Smooth muscle cell (in vitro differentiated cells): ENCODE results near the gene LEKR1. TPM values are rescaled to one million over a fixed set of nuclear protein-coding genes. Genes with fewer than 3 reads are reported as not detected.

ENCODE experiments used
- DNase-seq: peaks from one replicate; lab custom pipeline; 2025; ENCODE audit not compliant: unreplicated experiment; lab: John Stamatoyannopoulos, UW
- H2AFZ ChIP-seq: fragments of 200-600 bp; sonication (generic); 2 replicates; pipeline ENCODE4 v1.6.0; 2016; ENCODE audit warnings: antibody characterized with exemption, low read depth, mild to moderate bottlenecking
- H3F3A ChIP-seq: fragments of 200-600 bp; sonication (generic); 2 replicates; pipeline ENCODE4 v1.6.0; 2017; ENCODE audit warnings: antibody characterized with exemption, low read depth
- H3K27ac ChIP-seq: fragments of 200-600 bp; sonication (generic); 2 replicates; pipeline ENCODE4 v1.5.1; 2016; ENCODE audit warnings: low read depth, mild to moderate bottlenecking
- H3K27me3 ChIP-seq: fragments of 200-600 bp; sonication (generic); 2 replicates; pipeline ENCODE4 v1.6.1; 2016; ENCODE audit warnings: low read depth, mild to moderate bottlenecking
- H3K36me3 ChIP-seq: fragments of 200-600 bp; sonication (generic); 2 replicates; pipeline ENCODE4 v1.5.1; 2016; ENCODE audit warnings: low read depth
- H3K4me1 ChIP-seq: fragments of 200-600 bp; sonication (generic); 2 replicates; pipeline ENCODE4 v1.5.1; 2016; ENCODE audit warnings: low read depth
- H3K4me2 ChIP-seq: fragments of 200-600 bp; sonication (generic); 2 replicates; pipeline ENCODE4 v1.6.0; 2016; ENCODE audit warnings: mild to moderate bottlenecking
- H3K4me3 ChIP-seq: fragments of 200-600 bp; sonication (generic); 2 replicates; pipeline ENCODE4 v1.5.1; 2016; ENCODE audit warnings: mild to moderate bottlenecking
- H3K79me2 ChIP-seq: fragments of 200-600 bp; sonication (generic); 2 replicates; pipeline ENCODE4 v1.6.0; 2016; ENCODE audit warnings: low read depth, mild to moderate bottlenecking
- H3K9ac ChIP-seq: fragments of 200-600 bp; sonication (generic); 2 replicates; pipeline ENCODE4 v1.6.0; 2016; ENCODE audit warnings: low read depth
- H3K9me3 ChIP-seq: fragments of 200-600 bp; sonication (generic); replicated peaks from 2 replicates; pipeline ENCODE4 v1.5.1; 2016; ENCODE audit warnings: low read depth
- H4K20me1 ChIP-seq: fragments of 200-600 bp; sonication (generic); 2 replicates; pipeline ENCODE4 v1.6.0; 2016; ENCODE audit warnings: low read depth
- WGBS: methylation state at CpG from one replicate; pipeline ENCODE4 v1.1.7; 2016; ENCODE audit warnings: low lambda C conversion rate; 5-methylcytosine and 5-hydroxymethylcytosine counted together
- polyA plus RNA-seq: library from polyadenylated mRNA; unstranded; fragments of >200 nt; fragmentation: Nextera tagmentation; extraction: Ambion mirVana; gene quantifications from 2 replicates; pipeline ENCODE4 v1.2.1, GENCODE V29; 2016
- total RNA-seq: library from RNA; depleted of rRNA; stranded (reverse); fragments of >200 nt; gene quantifications from 2 replicates; pipeline ENCODE4 v1.2.3, GENCODE V29; 2014
- TF ChIP-seq, protein P1 (sequence below): fragments of 200-600 bp; sonication (generic); IDR thresholded peaks from 2 replicates; pipeline ENCODE4 v1.5.1; 2017; ENCODE audit warnings: borderline replicate concordance, mild to moderate bottlenecking, antibody characterized with exemption; ENCODE audit not compliant: insufficient read depth, poor library complexity, severe bottlenecking

Gene LEKR1
- total and polyA plus RNA-seq, 2 experiments from 2014 or later = 1.3 to 2.3 TPM

DNA sequence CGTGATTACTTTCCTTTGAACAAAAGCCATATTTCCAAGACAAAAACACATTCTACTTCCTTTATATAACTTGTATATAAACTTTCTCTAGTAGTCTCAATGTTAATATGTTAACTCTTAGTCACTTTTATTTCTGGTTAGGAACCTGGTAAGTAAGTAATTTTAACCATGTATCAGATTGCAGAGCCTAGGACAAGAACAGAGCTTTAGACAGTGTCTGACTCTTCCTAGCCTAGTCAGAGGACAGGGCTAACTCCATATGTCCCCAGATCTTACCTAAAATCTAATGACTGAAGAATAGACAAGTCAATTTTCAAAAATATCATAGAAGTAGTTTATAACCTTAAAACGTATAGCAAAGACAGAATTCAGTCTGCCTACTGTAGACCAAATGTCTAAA lies 8.3 kb downstream of the LEKR1 start:
- DNase-seq = no peak
- TF ChIP-seq, protein P1, sequence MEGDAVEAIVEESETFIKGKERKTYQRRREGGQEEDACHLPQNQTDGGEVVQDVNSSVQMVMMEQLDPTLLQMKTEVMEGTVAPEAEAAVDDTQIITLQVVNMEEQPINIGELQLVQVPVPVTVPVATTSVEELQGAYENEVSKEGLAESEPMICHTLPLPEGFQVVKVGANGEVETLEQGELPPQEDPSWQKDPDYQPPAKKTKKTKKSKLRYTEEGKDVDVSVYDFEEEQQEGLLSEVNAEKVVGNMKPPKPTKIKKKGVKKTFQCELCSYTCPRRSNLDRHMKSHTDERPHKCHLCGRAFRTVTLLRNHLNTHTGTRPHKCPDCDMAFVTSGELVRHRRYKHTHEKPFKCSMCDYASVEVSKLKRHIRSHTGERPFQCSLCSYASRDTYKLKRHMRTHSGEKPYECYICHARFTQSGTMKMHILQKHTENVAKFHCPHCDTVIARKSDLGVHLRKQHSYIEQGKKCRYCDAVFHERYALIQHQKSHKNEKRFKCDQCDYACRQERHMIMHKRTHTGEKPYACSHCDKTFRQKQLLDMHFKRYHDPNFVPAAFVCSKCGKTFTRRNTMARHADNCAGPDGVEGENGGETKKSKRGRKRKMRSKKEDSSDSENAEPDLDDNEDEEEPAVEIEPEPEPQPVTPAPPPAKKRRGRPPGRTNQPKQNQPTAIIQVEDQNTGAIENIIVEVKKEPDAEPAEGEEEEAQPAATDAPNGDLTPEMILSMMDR = no peak
- WGBS = 83% methylated on average over 2 of the region's 2 CpGs

DNA sequence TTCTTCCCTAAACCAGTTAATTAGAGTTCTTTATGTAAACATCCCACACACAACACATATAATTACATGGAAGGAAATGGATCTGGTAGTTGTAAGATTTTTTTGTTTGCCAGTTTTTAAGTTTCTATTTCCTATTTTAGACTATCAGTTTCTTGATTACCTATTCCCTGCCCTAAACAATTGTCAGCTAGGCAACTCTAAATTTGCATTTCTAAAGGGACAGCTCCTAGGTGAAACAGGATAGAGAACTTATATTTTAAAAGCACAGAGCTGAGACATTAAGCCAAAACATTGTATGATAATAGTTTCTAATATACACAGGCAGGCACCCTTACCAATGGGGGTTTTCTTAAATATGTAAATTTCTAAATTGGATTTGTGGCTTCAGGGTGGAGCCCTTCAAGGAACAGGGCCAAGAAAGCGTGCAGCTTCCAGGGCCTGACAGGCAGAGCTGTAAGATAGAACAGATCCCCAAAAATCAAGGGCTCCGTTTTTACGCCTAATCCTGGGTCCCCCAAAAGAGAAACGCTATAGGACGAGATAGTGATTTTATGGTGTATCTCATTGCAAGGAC lies 8.9 kb downstream of the LEKR1 start:
- peaks cover 5% of the 10 kb centered on the region for H3K4me1 ChIP-seq
- DNase-seq = no peak
- no peaks in the 10 kb centered on the region for H3K79me2 ChIP-seq
- no peak overlapping the region for H3K9ac ChIP-seq
- H3F3A ChIP-seq = peaks cover 8% of the 10 kb centered on the region
- no peak overlapping the region for H3K4me3 ChIP-seq
- TF ChIP-seq, protein P1 = no peak
- no peaks in the 10 kb centered on the region for H3K27me3 ChIP-seq
- H3K4me2 ChIP-seq = no peak overlapping the region
- H4K20me1 ChIP-seq = no peaks in the 10 kb centered on the region
- no peaks in the 10 kb centered on the region for H3K9me3 ChIP-seq
- 91% methylated on average over 5 of the region's 5 CpGs for WGBS
- no peak overlapping the region for H3K27ac ChIP-seq
- H2AFZ ChIP-seq = no peak overlapping the region
- no peaks in the 10 kb centered on the region for H3K36me3 ChIP-seq

More for the DNA sequence above, 8.3 kb downstream of the LEKR1 start:
- peaks cover 5% of the 10 kb centered on the region for H3K4me1 ChIP-seq
- no peaks in the 10 kb centered on the region for H3K27me3 ChIP-seq
- no peak overlapping the region for H3K4me3 ChIP-seq
- H3K79me2 ChIP-seq = no peaks in the 10 kb centered on the region
- H3K36me3 ChIP-seq = no peaks in the 10 kb centered on the region
- no peak overlapping the region for H3K4me2 ChIP-seq
- no peak overlapping the region for H3K9ac ChIP-seq
- no peaks in the 10 kb centered on the region for H4K20me1 ChIP-seq
- peaks cover 8% of the 10 kb centered on the region for H3F3A ChIP-seq
- H3K9me3 ChIP-seq = no peaks in the 10 kb centered on the region
- H2AFZ ChIP-seq = no peak overlapping the region
- no peak overlapping the region for H3K27ac ChIP-seq

DNA sequence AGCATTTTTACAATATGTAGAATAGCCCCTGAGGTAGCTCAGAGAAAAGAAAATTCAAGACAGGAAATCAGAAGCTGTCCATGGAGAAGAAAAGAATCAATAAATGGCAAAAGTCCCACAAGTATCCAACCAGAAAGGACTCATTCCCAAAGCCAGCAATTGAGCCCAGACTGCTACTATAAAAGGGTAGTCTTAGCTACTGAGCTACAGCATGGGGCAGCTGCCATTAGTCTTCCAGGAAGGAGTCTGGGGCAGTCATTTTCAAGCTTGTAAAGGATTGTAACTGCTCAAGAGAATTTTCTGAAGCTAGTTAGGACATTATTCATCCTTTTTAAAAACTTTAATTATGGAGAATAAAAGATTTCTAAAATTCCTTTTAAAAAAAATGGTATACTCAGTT lies 10.5 kb downstream of the LEKR1 start:
- peak overlapping the region; percentile 7 for H2AFZ ChIP-seq

More for the DNA sequence above, 10.5 kb downstream of the LEKR1 start:
- Histone ChIP-seq H3K9me3 (no peaks in the 10 kb centered on the region), H3K27ac (peak overlapping the region; percentile 66), H4K20me1 (no peaks in the 10 kb centered on the region), H3K79me2 (no peaks in the 10 kb centered on the region), H3K4me2 (peak overlapping the region; percentile 13), H3K27me3 (no peaks in the 10 kb centered on the region), H3K4me3 (no peak overlapping the region), H3F3A (peaks cover 8% of the 10 kb centered on the region), H3K36me3 (no peaks in the 10 kb centered on the region), H3K9ac (no peak overlapping the region), H3K4me1 (peaks cover 5% of the 10 kb centered on the region)
- TF ChIP-seq, protein P1 = no peak
- DNase-seq = no peak
